Neuron (in vitro differentiated cells): ENCODE results near the gene B3GAT1.
"Not testable (repeated sequence)": the region's sequence is repeated elsewhere in the genome, so short reads cannot be mapped to it uniquely, and the experiment has no call there.

Experiments used
- H2AFZ ChIP-seq: one replicate; pipeline ENCODE4 v1.6.1; 2013; ENCODE audit warnings: low read depth, mild to moderate bottlenecking, inconsistent platforms, low read length, moderate library complexity
- H3K27me3 ChIP-seq: one replicate; pipeline ENCODE4 v1.6.1; 2013; ENCODE audit warnings: low read length; ENCODE audit not compliant: insufficient read depth
- H3K36me3 ChIP-seq: one replicate; pipeline ENCODE4 v1.6.1; 2013; ENCODE audit warnings: low read length; ENCODE audit not compliant: insufficient read depth
- H3K4me1 ChIP-seq: one replicate; pipeline ENCODE4 v1.6.1; 2013; ENCODE audit warnings: low read length; ENCODE audit not compliant: insufficient read depth
- H3K4me3 ChIP-seq: 2 replicates; pipeline ENCODE4 v1.5.1; 2013; ENCODE audit warnings: mild to moderate bottlenecking, low read length, moderate library complexity
- H3K9me3 ChIP-seq: one replicate; pipeline ENCODE4 v1.6.1; 2013; ENCODE audit warnings: low read length

The B3GAT1 gene, protein sequence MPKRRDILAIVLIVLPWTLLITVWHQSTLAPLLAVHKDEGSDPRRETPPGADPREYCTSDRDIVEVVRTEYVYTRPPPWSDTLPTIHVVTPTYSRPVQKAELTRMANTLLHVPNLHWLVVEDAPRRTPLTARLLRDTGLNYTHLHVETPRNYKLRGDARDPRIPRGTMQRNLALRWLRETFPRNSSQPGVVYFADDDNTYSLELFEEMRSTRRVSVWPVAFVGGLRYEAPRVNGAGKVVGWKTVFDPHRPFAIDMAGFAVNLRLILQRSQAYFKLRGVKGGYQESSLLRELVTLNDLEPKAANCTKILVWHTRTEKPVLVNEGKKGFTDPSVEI

DNA sequence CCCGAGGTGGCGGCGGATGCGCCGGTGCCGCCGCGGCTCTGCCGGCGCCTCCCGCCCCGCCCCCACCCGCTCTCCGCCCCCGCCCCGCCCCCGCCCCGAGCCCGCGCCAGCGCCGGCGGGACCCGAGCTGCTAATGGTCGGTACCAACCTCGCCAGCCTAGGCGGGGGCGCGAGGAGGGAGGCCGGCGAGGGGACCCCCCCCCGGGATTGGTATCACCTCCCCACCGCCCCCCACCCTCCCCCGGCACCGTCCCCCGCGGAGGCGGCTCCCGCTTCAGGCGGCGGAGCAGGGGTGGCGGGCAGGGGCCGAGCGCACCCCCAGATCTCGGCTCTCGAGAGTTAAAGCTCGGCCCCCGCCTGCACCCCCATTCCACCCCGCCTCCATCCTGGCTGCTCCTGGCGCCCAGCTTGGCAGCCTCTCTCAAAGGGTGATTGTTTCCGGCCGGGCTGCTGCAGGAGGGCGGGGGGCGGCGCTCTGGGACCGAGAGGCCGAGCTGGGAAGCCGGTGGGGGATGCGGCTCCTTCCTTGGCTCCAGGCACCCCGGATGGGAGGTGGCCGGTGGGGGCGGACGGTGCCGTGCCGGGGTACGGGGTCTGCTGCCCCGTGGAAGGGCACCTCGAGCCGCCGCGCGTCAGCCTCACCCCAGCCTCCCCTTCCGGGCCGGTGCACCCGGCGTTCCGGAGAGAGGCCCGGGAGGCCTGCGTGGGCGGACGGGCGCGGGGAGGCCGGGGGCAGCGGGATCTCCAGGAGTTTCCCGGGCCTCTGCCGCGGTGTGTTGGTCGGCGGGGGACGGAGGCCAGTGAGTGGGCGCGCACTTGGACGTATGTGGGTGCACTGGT, at the start of gene B3GAT1:
Gene B3GAT1, minus strand, starts transcription at position 40 of the 840 bp plus-strand sequence. CDS start 24,583 bp downstream, outside the sequence.
- H2AFZ ChIP-seq = peak within 1 kb of the TSS; percentile 82
- peaks cover 43% of the 10 kb centered on the region for H3K4me1 ChIP-seq
- H3K36me3 ChIP-seq = no peaks in the 10 kb centered on the region
- no peaks in the 10 kb centered on the region for H3K27me3 ChIP-seq
- H3K9me3 ChIP-seq = no peaks in the 10 kb centered on the region
- H3K4me3 ChIP-seq = peak within 1 kb of the TSS; percentile 55

DNA sequence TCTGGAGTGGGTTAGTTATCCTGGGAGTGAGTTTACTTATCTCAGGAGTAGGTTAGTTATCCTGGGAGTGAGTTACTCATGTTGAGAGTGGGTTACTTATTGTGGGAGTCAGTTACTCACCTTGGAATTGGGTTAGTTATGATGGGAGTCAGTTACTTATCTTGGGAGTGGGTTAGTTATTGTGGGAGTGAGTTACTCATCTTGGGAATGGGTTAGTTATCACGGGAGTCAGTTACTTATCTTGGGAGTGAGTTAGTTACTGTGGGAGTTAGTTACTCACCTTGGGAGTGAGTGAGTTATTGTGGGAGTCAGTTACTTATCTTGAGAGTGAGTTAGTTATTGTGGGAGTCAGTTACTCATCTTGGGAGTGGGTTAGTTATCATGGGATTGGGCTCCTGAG, 49.6 kb upstream of the B3GAT1 start:
- no peaks in the 10 kb centered on the region for H3K27me3 ChIP-seq
- H3K9me3 ChIP-seq = peaks cover 10% of the 10 kb centered on the region
- peaks cover 25% of the 10 kb centered on the region for H3K4me1 ChIP-seq
- no peak overlapping the region for H3K4me3 ChIP-seq
- H2AFZ ChIP-seq = no peak overlapping the region
- H3K36me3 ChIP-seq = no peaks in the 10 kb centered on the region

DNA sequence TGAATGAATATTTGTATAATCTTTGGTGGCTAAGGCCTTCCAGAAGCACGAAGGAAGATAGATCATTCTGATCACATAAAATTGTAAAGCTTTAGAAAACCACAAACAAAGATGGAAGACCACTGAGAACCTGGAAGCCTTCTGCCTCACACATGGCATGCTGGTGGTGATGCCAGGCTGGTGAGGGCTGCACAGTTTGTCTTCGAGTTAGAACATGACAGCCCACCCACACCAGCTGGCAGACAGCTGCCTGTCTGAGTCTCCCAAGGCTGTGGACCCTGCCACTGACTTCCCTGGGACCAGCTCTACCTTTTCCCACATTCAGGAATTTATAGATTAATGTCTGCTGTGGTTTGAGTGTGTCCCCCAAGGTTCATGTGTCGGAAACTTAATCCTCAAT, 48.8 kb upstream of the B3GAT1 start:
- Histone ChIP-seq H3K36me3 (no peaks in the 10 kb centered on the region), H3K4me1 (peaks cover 25% of the 10 kb centered on the region), H3K9me3 (peaks cover 13% of the 10 kb centered on the region), H3K4me3 (no peak overlapping the region), H2AFZ (no peak overlapping the region), H3K27me3 (no peaks in the 10 kb centered on the region)

DNA sequence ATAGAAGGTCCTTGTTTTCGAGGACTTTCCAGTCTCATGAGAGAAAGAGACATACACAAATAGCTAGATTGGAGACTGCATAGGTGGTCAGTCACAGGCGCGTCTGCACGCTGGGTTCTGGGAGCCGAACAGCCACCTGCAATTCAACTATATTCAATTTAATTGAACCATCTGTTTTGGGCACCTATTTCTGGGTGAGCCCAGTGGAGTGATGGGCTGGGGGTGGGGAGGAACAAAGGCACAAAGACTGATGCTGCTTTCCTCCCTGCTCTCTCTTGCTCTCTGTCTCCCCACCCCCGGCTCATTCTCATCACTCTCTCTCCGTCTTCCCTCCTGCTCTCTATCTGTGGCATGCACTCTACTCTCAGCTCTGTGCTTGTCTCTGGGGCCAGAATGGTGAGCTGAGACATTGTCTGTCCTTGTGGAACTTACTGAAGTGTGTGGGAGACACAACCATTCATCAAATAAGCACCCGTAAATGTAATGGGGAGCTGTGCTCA, 48.1 kb upstream of the B3GAT1 start:
- H3K27me3 ChIP-seq = no peaks in the 10 kb centered on the region
- no peaks in the 10 kb centered on the region for H3K36me3 ChIP-seq
- H3K4me1 ChIP-seq = peaks cover 31% of the 10 kb centered on the region
- H3K4me3 ChIP-seq = no peak overlapping the region
- peak overlapping the region; percentile 58 for H2AFZ ChIP-seq
- peaks cover 13% of the 10 kb centered on the region for H3K9me3 ChIP-seq

DNA sequence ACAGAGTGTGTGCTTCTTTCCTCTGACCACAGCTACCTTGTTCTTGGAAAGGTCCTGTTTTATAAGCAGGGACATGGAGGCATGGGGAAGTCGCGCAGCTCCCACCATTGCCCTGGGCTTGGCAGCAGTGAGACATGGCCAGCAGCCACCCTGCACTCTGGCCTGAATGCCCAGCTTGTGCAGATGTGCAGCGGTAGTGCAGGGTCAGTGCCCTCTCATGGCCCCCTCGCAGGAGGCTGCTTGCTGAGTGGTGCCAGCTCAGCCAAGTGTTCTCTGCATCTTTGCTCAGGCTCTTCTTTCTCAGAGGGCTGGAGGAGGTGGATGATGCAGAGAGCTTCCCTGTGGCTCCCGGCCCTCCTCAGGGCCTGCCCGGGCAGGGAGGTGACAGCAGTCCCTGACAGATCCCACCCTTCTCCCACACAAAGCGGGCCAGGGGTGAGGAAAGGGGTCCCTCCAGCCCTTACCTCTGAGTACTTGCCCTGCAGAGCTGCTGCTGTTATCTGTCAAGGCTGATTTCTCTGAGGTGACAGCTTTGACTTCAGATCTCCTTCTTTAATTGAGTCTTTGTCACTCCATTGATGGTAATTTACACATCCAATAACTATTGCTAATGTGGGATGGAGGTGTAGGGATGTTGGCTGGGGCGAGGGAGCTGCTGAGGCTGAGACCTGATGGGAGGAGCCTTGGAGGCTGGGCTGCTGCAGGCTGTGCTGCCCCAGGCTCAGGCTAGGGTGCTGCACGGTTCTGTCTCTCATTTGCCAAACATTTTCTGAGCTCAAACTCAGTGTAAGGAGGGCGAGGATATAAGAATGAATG, 47.4 kb upstream of the B3GAT1 start:
- Histone ChIP-seq H3K27me3 (no peaks in the 10 kb centered on the region), H3K36me3 (no peaks in the 10 kb centered on the region), H3K4me1 (peaks cover 38% of the 10 kb centered on the region), H2AFZ (peak overlapping the region; percentile 58), H3K9me3 (peaks cover 13% of the 10 kb centered on the region), H3K4me3 (no peak overlapping the region)

DNA sequence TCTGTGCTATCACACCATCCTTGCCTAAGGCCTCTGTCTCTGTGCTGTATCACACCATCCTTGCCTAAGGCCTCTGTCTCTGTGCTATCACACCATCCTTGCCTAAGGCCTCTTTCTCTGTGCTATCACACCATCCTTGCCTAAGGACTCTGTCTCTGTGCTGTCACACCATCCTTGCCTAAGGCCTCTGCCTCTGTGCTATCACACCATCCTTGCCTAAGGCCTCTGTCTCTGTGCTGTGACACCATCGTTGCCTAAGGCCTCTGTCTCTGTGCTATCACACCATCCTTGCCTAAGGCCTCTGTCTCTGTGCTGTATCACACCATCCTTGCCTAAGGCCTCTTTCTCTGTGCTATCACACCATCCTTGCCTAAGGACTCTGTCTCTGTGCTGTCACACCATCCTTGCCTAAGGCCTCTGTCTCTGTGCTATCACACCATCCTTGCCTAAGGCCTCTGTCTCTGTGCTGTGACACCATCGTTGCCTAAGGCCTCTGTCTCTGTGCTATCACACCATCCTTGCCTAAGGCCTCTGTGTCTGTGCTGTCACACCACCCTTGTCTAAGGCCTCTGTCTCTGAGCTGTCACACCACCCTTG, 45.5 kb upstream of the B3GAT1 start:
- not testable (repeated sequence) for H3K36me3 ChIP-seq, H3K27me3 ChIP-seq, H3K4me3 ChIP-seq, H2AFZ ChIP-seq
- peaks cover 13% of the 10 kb centered on the region for H3K9me3 ChIP-seq
- H3K4me1 ChIP-seq = peaks cover 48% of the 10 kb centered on the region

DNA sequence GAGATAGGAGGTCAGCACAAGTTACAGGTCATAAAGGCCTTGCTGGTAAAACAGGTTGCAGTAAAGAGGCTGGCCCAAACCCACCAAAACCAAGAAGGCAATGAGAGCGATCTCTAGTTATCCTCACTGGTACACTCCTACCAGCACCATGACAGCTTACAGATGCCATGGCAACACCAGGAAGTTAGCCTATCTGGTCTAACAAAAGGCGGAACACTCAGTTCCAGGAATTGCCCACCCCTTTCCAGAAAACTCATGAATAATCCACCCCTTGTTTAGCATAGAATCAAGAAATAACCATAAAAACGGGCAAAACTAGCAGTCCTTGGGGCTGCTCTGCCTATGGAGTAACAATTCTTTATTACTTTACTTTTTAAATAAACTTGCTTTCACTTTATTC, 43.5 kb upstream of the B3GAT1 start:
- Histone ChIP-seq H3K4me3 (no peak overlapping the region), H3K9me3 (peaks cover 13% of the 10 kb centered on the region), H2AFZ (no peak overlapping the region), H3K36me3 (no peaks in the 10 kb centered on the region), H3K27me3 (no peaks in the 10 kb centered on the region), H3K4me1 (peaks cover 48% of the 10 kb centered on the region)

DNA sequence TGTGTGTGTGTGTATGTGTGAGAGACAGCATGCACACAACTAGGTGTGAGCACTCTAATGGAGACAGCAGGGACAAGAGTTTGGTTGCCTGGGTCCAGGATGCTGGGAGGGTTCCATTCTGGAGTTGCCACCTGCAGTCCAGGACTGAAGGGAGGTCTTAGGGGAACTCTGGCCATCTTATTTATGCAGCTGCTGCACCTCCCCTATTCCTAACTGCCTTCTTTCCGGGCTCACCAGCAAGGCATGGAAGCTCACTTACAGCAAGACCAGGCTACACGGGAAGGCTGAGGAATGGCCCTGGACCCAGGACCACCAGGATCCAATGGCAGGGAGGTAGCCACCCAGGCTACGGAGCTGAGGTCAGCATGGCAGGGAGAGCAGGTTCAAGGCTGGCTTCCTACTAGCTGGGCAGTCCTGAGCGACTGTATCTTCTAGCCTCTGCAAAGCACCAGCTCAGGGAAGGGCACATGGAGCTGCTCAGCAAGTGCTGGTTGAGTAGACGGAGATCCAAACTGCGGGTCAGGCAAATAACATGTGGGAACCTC, 42.2 kb upstream of the B3GAT1 start:
- no peak overlapping the region for H2AFZ ChIP-seq
- H3K9me3 ChIP-seq = peaks cover 13% of the 10 kb centered on the region
- H3K4me1 ChIP-seq = peaks cover 36% of the 10 kb centered on the region
- H3K36me3 ChIP-seq = no peaks in the 10 kb centered on the region
- H3K4me3 ChIP-seq = no peak overlapping the region
- no peaks in the 10 kb centered on the region for H3K27me3 ChIP-seq

DNA sequence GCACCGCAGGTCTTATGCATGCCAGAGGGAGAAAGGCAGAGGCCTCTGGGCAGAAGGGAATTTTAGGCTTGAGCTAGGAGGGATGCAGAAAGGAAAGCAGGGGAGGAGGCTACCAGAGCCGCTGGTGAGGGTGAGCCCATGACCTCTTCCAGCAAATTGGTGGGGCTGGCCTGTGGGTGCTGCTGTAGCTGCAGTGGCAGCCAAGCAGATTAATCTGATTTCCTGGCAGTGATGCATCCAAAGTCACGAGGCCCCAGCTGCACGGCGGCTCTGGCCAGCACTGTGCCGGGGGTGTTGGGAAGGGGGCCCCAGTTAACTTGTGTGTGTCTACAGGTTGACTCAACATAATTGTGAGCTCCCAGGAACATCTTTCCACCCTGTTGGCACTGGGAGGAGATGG, 41.4 kb upstream of the B3GAT1 start:
- peaks cover 34% of the 10 kb centered on the region for H3K4me1 ChIP-seq
- H3K27me3 ChIP-seq = no peaks in the 10 kb centered on the region
- H3K4me3 ChIP-seq = no peak overlapping the region
- peaks cover 13% of the 10 kb centered on the region for H3K9me3 ChIP-seq
- H2AFZ ChIP-seq = no peak overlapping the region
- H3K36me3 ChIP-seq = no peaks in the 10 kb centered on the region

DNA sequence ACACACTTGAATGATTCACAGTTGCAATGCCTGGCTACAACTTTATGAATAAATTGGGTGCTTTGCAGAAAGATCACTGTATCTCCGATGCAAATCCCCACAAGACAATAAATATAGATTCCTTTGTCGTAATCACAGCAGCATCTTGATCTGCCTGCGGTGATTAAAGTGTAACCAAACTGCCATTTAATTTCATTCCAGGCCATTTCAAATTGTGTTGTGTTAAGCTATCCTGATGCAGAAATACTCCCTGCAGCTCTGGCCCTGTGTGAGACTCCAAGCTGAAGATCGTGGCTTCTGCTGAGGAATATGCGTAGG, 40.8 kb upstream of the B3GAT1 start:
- no peaks in the 10 kb centered on the region for H3K27me3 ChIP-seq
- no peak overlapping the region for H3K4me3 ChIP-seq
- H3K4me1 ChIP-seq = peaks cover 34% of the 10 kb centered on the region
- H3K36me3 ChIP-seq = no peaks in the 10 kb centered on the region
- peaks cover 10% of the 10 kb centered on the region for H3K9me3 ChIP-seq
- H2AFZ ChIP-seq = no peak overlapping the region

DNA sequence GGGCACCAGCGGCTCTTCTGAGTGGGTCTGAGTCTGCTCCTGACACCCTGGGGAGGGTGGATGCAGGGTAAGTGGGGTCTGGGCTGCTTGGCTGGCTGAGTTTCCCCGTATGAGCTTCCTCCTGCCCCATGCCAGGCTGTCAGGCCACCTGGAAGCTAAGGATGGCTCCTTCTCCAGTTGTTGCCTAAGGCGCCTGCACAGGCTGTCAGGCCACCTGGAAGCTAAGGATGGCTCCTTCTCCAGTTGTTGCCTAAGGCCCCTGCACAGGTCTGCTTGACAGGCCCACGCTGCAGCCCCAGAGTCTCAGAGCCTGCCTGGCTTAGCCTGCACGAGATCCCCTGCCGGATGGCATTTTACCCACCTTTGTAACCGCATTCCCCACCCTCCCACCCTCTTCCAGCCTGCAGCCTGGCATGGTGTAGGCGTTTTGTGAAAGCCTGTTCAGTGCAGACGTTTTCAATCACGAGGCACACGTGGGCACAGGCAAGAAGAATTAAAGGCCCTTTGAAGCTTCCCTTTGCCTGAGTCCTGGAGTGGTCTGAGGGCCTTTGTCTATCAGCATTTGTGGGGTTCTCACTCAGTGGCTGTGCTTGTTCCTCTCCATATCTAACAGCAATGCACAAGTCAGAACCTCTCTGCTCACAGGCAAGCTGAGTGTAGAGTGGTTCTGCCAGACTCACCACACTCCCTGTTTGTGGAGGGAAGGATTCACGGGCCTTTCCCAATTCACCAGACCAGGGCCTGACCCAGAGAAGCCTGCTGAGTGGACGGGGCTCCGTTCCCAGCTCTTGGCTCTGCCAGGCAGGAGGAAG, 40.2 kb upstream of the B3GAT1 start:
- no peaks in the 10 kb centered on the region for H3K36me3 ChIP-seq
- H3K27me3 ChIP-seq = no peaks in the 10 kb centered on the region
- no peak overlapping the region for H2AFZ ChIP-seq
- H3K4me1 ChIP-seq = peaks cover 34% of the 10 kb centered on the region
- H3K4me3 ChIP-seq = no peak overlapping the region
- peaks cover 9% of the 10 kb centered on the region for H3K9me3 ChIP-seq

DNA sequence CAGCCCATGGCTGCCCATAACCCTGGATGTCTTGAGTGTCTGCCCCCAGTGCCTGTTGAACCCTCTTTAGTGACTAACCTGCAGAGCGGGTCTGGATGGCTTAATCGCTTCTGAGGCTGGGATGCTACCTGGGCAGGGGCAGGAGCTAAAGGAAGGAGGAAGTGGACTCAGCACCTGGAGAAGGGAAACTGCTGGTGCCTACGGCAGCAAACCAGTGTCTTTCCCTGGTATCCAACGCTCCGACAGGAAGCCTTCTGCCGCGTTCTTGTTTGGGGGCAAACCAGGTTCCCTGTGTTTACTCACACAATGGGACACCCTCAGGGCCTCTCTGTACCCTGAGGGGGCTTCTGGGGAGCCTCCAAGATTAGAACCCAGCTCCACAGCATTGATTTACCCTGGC, 38.1 kb upstream of the B3GAT1 start:
- no peak overlapping the region for H2AFZ ChIP-seq

More for the DNA sequence above, 38.1 kb upstream of the B3GAT1 start:
- no peak overlapping the region for H3K4me3 ChIP-seq
- H3K9me3 ChIP-seq = no peaks in the 10 kb centered on the region
- no peaks in the 10 kb centered on the region for H3K27me3 ChIP-seq
- H3K36me3 ChIP-seq = no peaks in the 10 kb centered on the region
- peaks cover 18% of the 10 kb centered on the region for H3K4me1 ChIP-seq
